T follicular helper cell (primary cell): ENCODE measurements around the gene HCCS.
"Not testable (repeated sequence)": the region's sequence is repeated elsewhere in the genome, so short reads cannot be mapped to it uniquely, and the experiment has no call there.

Experiments used
- DNase-seq: peaks from one replicate; pipeline ENCODE4 v3.0.0-alpha.2; 2020; ENCODE audit warnings: low read depth

Gene HCCS

GRCh38 chrX:11123087-11123486, 12.0 kb downstream of the HCCS start:
- DNase-seq = not testable (repeated sequence)

- no peak for DNase-seq
Observed at GRCh38 chrX:11124112-11124511, 13.0 kb downstream of the HCCS start.

DNA sequence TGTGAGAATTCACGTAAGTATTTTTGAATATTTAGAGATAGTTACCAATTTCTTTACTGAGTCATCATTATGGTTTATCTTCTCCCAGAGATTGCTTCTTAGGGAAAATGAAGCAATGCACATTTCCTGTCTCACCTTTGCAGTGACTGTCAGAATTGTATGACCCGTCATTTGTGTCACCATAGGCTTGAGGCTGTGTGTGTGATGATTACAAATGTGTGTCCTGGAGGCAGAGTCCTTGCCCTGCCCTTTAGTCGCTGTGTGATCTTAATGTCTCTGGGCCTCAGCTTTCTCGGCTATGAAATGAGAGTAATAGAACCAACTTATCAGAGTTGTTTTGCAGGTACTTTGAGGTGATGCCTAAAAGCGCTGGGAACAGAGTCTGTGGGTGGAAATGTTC, 13.9 kb downstream of the HCCS start:
- no peak for DNase-seq

DNA sequence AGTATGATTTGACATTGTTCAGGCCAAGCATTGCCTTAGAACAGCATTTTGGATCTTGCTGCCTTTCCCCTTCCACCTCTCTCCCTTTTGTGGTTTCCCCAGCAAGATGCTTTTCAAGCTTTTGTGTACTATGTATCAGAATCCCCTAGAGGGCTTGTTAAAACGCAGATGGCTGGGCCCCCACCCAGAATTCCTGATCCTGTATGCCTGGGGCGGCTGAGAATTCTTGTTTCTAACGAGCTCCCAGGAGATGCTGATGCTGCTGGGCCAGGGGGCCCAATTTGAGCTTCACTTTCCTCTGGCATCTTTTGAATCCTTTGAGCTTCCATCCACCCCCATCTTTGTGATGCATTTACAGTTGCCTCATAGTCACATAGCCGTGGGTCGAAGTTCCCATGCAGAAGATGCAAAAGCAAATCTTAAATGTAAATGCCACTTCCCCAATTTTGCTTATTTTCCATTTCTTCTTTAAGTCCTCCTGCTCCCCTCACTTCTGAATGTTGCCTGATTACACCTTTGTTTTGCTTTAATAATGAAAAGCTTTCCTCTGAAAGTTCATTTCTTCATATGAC, 18.5 kb downstream of the HCCS start:
- no peak for DNase-seq

- DNase-seq = no peak
Observed at GRCh38 chrX:11130136-11130535, 19.0 kb downstream of the HCCS start.

GRCh38 chrX:11131146-11131545, 20.0 kb downstream of the HCCS start:
- no peak for DNase-seq

GRCh38 chrX:11135564-11136185, 24.5 kb downstream of the HCCS start:
- DNase-seq = no peak

DNA sequence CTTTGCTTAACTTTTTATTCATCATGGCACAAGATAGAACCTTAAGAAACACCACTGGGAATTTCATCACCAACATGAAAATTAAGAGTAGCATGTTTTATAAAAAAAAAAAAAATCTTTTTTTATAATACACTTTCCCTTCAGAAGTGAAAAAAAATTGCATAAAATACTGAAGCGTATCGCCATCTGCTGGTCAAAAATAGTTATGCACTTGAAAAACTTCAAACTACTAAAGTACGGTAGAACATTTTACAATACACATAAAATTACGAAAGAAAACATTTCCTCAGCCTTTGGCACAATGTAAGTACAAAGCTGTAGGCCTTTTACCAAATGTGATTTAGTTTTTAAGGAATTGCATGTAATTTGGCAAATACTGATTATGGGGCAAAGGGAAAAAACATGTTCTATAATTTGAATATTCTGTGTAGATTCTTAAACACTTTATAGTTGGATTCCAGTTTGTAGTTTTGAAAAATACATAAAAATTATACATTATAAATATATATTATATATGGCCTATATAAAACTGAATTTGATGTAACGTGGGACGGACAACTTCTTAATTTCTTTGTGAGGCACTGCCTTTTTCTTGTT, 26.5 kb downstream of the HCCS start:
- no peak for DNase-seq

GRCh38 chrX:11138498-11139390, 27.6 kb downstream of the HCCS start:
- no peak for DNase-seq

GRCh38 chrX:11143931-11144678, 33.0 kb downstream of the HCCS start:
- peak; percentile 27 for DNase-seq

DNA sequence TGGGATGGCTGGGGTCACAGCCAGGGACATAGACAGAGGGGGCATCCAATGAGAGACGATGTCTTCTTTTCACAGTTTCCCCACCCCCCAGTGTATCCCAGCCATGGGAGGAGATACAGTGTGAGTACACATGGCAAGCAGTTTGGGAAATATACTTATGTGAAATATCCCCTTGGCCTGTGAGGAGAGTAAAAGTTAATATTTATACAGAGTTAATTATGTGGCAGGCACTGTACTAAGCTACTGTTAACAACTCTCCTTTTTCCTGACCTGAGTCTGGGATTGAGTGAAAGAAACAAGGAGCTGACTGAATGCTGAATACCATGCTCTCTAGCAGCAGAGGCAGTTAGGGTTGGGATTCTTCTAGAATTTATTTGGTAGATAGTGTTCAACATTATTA, 35.3 kb downstream of the HCCS start:
- no peak for DNase-seq

DNA sequence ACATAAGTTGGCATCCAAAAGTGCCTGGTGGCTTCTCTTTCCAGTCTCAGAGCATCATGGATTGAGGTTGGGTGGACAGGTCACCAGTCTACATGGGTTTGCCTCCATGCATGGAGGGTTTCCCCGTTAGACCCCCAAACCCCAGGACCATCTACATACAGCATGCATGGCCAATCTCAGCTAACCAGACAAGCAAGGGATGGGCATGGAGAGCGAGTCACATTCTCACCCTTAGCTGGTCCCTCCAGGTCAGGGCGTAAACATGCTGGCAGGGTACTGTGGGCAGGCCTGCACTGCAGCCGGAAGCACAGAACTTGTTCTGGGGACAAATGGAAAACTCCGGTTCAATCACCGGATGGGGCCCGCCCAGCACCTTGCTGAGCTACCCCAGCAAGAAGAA, 37.3 kb downstream of the HCCS start:
- no peak for DNase-seq

DNA sequence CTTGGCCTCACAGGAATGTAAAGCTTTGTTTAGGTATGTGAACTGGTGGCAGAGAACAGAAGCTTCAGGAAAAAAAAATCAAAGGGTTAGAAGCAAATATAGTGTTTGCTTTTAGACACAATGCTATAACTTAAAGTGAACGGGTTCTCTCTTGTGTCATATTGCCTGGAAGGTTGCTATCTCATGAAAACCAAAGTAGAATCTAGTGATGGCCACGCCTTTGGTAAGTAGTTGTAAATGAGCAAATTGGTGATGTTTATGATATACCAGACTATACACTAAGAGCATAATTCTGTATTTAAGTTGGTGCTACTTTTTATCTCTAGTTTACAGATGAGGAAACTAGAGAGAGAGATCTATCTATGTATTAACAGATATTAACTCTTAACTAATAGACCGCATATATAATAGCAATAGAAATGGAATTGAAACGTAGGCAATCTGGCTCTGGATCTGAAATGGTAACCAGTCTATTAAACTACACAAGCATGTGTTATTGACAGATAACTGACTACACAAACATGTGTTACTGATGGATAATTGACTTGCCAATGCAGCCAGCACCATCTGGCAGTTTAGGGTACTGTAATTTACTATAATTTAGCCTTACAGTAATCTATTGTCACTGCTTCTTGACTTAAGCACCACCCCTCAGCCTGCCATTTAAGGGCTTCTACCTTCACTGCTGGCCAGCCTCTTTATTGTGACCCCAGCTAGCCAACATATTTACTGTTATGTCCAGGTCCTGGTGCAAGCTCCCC, 40.8 kb downstream of the HCCS start:
- no peak for DNase-seq

DNA sequence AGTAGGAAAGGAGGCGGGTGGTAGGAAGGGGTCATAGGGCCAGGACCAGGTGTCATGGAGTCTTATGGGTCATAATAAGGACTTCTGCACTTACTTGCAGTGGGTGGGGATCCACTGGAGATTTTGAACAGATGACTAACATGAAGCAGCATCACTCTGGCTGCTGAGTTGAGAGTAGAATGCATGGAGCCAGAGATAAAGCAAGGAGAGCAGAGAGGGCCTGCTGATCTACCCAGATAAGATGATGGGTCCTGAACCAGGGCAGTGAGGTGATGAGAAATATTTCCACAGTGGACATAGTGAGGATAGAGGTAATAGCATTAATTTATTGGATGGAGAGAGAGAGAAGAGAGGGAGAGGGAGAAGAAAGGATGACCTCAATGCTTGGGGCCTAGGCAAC, 48.0 kb downstream of the HCCS start:
- DNase-seq = no peak

DNA sequence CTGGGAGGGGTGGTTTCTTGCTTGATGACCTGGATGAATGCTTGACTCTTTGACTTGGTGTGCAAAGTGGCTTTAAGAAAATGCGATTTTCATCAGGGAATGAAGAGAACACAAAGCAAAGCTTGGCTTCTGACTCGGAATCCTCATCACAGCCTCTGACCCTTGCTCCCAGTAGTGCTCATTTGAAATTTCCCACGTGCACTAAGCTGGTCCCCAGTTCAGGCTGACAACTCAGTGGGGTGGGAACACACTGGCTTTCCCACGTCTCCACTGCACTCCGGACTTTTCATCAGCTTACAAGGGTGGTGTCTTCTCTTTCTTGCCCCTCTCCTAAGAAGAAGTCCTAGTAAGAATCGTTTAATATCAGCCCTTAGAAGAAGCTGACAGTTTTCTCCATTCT, 53.3 kb downstream of the HCCS start:
- DNase-seq = no peak

DNA sequence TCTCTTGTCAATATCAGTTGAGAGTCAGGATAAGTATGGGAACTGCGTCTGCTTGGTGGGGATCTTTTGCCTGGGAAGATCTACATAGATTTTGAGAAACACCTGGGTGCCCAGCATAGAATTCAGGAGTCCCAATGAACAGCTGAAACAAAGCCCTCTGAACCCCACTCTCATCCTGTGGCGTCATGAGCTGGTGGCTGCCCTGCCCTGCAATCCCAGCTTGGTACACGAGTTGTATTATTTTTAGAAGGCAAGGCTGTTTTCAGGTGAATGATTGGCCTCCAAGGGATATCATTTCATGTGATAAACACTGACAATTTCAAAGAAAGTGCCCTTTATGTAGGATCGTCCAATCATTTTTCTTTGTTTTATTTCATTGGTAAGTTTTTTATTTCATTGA, 60.8 kb downstream of the HCCS start:
- no peak for DNase-seq

DNA sequence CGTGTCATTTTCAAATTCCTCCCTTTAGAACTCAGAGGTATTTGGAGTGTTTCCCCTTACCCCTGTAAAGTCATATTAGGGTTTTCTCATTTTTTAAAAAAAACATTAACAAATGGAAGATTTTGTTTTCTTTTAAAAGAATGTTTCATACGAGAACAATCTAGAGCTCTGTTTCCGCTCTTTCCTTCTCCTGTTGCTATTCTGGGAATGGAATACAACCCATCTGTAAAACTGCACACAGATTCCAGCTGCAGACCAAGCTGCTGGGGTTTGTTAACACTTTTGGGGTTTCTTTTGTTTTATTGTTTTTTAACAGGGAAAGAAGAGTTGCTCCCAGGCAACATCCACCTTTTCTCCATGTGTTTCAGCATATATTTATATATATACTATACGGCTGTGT, 61.3 kb downstream of the HCCS start:
- DNase-seq = no peak
